CD4-positive, alpha-beta T cell treated with Interleukin-15 for 1 hour (primary cell): ENCODE results near the gene SSBP3.

Experiments used
- DNase-seq: peaks from one replicate; pipeline ENCODE4 v3.0.0-alpha.2; 2020

Gene SSBP3

DNA sequence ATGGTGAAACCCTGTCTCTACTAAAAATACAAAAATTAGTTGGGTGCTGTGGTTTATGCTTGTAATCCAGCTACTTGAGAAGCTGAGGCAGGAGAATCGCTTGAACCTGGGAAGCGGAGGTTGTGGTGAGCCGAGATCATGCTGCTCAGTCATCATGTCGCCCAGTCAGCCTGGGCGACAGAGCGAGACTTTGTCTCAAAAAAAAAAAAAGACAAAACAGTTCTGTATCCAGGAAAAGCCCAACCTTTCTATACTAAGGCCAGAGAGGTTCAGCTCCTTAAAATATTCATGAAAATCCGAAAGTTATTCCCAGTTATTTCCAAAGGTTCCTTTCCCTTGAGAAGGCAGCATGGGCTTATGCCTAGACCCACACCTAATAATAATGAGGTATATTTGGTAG, 202.0 kb downstream of the SSBP3 start:
- DNase-seq = no peak

GRCh38 chr1:54200519-54200997, 205.6 kb downstream of the SSBP3 start:
- DNase-seq = no peak

- peak; percentile 90 for DNase-seq
These were observed 206.3 kb downstream of the SSBP3 start, which contains the start of the genes CYB5RL and MRPL37 for GRCh38 chr1:54199765-54200518. CYB5RL (minus strand) TSS chr1:54200030; CDS start chr1:54195616, 4,414 bp downstream. MRPL37 (plus strand) TSS chr1:54200167; CDS start chr1:54200244, 77 bp downstream.

- no peak for DNase-seq
These were observed 206.9 kb downstream of the SSBP3 start for GRCh38 chr1:54199151-54199764.

- no peak for DNase-seq
These were observed 212.7 kb downstream of the SSBP3 start for GRCh38 chr1:54193453-54193852.

- no peak for DNase-seq
These were observed 214.7 kb downstream of the SSBP3 start for GRCh38 chr1:54191525-54191924.

DNA sequence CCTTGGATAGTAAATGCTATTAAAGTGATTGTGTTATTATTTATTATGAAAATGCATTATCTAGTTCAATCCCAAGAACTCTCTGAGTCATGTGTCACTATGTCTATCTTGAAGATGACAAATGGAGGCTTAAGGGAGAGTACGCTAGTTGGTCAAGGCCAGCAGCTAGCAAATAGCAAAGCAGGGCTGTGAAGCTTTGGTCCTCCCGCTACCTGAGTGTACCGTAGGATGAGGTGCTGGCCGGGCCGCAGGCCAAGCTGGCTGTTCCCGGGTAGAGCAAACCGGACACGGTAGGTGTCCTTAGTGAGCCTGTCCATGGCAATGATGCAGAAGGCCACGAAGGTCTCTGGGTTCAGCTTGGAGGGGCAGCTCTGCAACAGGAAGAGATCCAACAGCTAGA, 215.7 kb downstream of the SSBP3 start:
- DNase-seq = no peak

GRCh38 chr1:54188291-54188690, 217.9 kb downstream of the SSBP3 start:
- no peak for DNase-seq

DNA sequence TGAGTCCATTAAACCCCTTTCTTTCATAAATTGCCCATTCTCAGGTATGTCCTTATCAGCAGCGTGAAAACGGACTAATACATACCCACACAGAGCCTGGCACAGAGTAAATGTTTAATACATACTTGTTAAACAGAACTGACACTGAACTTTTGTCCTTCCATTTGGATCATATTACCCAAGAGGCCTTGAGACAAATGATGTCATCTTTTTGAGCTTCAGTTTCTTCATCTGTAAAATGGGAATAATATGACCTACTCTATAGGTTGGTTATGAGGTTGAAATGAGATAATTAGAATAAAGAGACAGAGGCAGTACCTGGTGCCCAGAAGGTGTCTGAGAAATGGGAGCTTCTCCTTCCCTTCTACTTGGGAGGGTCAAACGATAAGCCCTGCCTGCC, 220.1 kb downstream of the SSBP3 start:
- no peak for DNase-seq

- DNase-seq = no peak
These were observed 225.4 kb downstream of the SSBP3 start for GRCh38 chr1:54180701-54181360.

DNA sequence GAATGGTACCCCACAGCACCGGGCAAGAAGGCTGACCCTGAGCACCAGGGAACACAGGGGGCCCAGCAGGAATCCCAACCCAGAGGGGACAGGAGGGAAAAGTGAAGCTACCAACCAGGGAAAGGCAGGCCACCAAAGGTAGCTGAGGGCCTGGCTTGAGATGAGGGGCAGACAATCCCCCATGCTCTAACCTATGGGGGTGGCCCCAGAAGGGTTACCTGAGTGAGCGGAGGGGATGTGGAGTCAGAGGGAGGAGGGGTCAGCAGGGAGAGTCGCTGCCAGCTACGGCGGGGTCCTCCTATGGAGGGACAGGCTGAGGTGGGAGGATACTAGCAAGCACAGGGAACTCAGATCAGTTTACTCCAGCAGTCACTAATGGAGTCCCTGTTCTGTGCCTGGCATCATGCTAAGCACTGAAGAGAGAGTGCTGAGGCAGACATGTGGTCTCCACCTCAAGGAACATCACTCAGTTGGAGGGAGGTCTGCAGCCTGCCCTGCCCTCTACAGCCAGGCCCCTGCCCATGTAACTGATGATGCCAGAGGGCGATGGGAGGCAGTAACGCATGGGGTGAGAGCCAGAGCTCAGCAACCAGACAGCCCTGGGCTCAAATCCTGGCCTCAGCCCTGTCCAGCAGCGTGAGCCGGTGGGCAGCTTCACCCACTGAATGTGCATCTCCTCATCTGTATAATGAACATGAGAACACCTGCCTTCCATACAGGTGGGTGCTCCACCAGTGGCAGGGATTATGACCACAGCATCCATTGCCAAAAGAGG, 227.7 kb downstream of the SSBP3 start:
- DNase-seq = no peak

DNA sequence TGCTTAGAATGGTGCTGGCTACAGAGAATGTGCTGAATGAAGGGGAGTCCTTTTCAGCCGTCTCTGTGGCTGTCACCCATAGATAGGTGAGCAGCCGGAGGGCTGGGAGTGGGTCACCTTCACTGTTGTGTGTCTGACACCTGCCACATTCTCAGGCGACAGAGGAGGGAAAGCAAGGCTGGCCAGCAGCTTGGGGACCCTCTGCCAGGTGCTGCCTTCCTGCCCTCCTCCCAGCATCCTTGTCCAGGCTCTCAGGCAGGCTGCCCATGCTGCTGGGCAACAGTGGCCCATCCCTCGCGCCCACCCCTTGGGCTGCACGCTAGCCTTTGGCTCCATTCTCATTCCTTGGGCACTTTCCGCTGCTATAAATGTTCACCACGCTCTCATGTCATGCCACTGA, 228.5 kb downstream of the SSBP3 start:
- DNase-seq = no peak

DNA sequence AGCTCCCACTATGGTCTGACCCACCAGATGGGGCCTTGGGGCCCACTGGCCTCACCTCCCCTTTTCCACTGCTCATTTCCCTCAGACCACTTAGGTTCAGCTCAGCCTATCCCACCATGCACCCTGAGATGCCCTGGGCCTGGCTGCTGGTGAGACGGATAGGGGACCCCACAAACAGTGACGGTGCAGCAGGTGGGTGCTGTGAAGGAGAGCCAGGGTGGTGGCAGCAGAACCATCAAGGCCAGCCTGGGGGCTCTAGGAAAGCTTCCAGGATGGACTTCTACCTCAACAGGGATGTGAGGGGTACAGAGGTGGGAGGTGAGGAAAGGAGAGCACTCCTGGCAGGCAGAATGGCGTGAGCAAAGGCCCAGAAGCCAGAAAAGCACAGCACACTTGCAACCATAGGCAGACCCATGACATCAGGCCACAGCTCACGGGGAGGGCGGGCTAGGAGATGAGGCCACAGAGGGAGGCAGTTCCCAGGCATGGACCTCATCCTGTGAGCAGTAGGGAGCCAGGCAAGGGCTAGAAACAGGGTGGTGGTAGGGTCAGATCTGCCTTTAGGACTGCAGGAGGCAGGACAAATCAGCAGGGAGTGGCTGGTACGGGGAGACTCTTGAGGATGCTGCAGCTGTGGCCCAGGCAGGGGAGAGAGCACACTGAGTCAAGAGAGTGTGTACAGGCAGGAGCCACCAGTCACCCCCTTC, 229.4 kb downstream of the SSBP3 start:
- no peak for DNase-seq
